HG03139 (cell line): ENCODE results near the gene MCAT.
"Not testable (repeated sequence)": the region's sequence is repeated elsewhere in the genome, so short reads cannot be mapped to it uniquely, and the experiment has no call there.

ENCODE experiments used
- ATAC-seq: cut with Tn5 transposase; IDR thresholded peaks from one replicate; pipeline ENCODE4 v1.9.1; 2021; ENCODE audit not compliant: unreplicated experiment

MCAT gene

DNA sequence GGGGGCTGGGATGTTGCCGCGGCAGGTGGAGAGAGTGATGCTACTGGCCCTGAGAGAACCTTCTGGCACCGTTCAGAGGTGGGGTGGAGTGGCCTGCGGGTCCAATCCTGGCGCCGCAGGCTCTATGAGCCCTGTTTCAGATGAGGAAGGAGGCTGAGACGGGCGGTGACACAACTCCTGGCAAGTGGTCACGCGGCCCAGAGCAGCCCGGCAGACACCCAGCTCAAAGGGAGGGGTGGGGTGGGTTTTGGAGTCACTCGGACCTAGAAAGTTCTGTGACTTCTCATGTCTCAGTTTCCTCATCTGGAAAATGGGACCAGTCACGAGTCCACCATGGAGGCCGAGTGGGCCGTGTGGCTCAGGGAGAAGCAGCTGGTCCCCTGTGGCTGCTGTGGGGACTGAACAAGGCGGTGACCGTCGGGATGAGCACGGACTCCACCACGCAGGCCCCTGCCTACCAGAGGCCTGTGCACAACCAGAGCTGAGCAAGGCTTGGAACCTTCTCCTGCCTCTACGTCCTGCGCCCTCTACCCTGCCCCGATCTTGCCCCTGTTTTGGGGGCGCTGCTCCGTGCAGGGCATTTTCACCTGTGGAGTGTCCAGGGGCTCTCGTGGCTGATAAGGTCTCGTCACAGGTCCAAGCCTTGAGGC lies 11.8 kb upstream of the MCAT start:
- ATAC-seq: no peak

DNA sequence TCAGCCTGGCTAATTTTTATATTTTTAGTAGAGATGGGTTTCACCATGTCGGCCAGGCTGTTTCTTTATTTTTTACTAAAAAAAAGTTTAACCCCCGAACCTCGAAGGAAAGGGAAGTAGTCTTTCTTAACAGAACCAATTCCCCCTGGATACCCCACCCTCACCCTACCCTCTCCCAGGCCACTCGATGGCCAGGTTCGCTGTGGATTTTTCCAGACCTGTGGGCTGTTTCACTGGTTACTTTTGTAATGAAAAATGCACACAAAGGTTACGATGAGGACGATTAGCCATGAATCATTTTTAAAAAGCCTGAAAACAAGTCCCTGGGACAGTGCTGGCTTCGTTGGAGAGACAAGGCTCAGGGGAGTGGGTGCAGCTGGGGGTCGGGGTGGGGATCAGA lies 10.7 kb upstream of the MCAT start:
- ATAC-seq: no peak

DNA sequence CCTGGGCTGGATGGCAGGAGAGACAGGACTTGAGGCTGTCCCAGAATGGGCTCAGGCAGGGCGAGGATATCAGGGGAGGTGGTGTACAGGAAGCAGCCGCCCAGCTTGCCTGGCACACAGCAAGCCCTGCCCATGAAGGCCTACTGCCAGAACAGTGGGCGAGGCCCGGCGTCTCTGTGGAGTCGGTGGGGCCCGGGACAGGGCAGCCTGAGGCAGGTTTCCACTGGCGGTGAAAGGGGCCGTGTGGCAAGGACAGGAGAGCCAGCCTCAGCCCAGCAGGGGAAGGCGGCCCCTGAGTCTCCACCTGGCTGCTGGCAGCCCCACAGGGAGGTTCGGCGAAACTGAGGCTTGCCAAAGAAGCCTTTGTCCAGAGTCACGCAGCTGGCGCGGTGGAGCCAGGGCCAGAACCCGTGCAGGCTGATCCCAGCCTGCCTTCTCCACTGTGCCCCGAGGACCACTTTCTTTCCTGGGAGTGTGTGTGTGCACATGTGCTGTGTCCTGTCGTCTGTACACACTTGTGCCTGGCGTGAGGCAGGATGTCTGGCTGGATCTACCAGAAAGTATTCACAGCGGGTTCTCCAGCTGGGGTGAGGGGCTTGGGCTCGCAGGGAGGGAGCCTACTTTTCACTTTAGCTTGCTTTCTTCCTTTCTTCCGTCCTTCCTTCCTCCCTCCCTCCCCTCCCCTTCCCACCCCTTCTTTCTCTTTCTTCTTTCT lies 9.3 kb upstream of the MCAT start:
- no peak for ATAC-seq

- ATAC-seq: no peak
Measured at GRCh38 chr22:43152003-43152356, 8.8 kb upstream of the MCAT start.

GRCh38 chr22:43151251-43152002 lies 8.2 kb upstream of the MCAT start, which contains the start of gene TSPO:
Gene TSPO, plus strand, starts transcription at chr22:43151559. Its CDS starts 7,680 bp downstream, at chr22:43159239.
- no peak for ATAC-seq

DNA sequence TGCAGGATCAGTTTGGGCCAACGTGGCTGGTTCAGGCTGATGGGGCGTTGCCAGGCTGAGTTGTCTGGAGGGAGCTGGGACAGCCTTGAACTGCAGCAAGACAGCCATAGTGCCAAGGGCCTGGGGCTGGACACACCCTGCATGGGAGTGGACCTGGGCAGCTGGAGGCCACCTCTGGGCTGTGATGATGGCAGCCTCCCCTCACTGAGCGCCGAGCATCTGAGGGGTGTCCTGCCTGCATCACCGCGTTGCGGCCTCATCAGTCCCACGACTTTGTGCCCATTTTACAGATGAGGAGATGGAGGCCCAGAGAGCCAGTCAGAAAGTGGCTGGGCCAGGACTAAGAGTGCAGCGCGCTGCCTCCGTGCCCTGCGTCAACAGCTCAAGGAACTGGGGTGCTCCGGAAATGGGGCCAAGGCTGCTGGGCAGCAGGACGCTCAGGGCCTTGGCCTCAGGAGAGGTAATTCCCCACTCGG lies 7.6 kb upstream of the MCAT start:
- no peak for ATAC-seq

DNA sequence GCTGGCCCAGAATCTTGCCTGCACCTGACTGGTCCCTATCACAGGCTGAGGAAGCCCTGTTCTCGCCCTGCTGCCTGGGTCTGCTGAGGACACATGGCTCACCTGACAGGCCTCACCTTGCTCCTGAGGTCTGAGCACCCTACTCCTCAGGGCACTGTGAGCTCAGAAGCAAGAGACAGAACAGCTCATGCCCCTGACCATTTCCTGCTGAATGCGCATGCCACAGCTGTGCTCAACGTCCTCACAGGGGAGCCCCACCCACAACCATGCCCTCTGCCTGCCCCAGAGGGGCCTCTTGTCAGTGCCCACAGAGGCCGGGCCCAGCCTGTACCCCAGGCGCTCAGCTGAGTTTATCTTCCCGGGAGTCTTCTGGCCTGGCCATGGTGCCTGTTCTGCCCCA lies 5.4 kb upstream of the MCAT start:
- ATAC-seq: no peak

GRCh38 chr22:43147821-43148220 lies 4.6 kb upstream of the MCAT start:
- ATAC-seq: no peak

DNA sequence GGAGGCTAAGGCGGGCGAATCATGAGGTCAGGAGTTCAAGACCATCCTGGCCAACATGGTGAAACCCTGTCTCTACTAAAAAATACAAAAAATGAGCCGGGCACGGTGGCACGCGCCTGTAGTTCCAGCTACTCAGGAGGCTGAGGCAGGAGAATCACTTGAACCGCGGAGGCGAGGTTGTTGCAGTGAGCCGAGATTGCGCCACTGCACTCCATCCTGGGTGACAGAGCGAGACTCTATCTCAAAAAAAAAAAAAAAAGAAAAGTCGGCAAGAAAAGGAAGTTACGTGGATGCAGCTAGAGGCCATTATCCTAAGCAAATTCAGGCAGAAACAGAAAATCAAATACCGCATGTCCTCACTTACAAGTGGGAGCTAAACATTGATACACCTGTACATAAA lies 3.1 kb upstream of the MCAT start:
- not testable (repeated sequence) for ATAC-seq

- ATAC-seq: not testable (repeated sequence)
Measured at GRCh38 chr22:43145371-43145770, 2.2 kb upstream of the MCAT start.

DNA sequence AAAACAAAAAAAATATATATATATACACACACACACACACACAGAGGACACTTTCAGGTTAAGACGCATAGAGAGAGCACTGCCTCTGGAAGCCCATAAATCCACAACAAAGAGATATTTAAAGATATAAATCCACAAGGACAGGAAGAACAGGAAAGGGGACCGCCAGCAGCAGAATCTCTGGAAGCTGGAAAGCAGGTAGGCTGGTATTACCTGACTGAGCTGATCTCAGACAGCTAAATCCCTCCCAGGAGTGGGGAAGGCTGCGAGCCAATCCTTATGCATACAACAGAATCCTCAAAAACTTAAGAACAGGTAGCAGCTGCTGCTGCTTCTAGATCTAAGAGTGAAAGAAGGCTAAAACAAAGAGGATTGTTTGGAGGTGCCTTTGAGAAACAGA lies 1.8 kb upstream of the MCAT start:
- no peak for ATAC-seq

- ATAC-seq: no peak
Measured at GRCh38 chr22:43136801-43137200, 6.4 kb downstream of the MCAT start.

- ATAC-seq: no peak
Measured at GRCh38 chr22:43136255-43136654, 6.9 kb downstream of the MCAT start.

DNA sequence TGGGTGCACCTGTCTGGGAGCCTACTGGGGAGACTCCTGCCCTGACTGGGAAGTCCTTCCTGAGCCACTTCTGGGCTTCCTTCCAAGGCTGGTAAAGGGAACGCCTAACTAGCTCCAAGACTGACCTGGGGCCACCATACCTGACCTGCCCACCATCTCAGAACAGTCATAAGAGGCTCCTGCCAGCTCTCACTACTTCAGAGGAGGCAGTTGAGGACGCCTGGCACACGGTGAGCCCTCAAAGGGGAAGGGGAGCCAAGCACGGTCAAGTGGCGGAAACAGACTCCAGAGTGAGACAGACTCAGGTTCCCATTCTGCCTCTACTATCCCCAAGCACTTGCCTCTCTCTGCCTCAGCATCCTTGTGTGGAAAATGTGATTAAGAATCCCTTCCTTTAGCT lies 7.6 kb downstream of the MCAT start:
- no peak for ATAC-seq

DNA sequence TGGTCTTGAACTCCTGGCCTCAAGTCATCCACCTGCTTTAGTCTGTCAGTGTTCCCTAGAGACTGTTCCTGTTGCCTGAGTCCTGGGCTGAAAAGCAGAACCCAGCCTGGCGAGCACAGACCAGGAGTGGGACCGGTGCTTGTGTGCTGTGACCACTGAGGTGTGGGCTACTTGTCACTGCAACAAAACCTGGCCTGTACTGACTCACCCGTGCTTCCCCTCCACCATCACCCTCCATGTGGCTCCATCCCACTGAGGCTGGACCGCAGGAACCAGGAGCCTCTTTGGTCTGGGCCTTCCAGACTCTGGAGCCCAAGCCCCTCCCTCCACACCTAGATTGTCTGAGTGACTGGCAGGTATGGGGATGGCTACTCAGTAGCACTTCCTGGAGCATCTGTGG lies 8.6 kb downstream of the MCAT start:
- ATAC-seq: no peak

GRCh38 chr22:43133401-43133800 lies 9.8 kb downstream of the MCAT start:
- ATAC-seq: no peak

DNA sequence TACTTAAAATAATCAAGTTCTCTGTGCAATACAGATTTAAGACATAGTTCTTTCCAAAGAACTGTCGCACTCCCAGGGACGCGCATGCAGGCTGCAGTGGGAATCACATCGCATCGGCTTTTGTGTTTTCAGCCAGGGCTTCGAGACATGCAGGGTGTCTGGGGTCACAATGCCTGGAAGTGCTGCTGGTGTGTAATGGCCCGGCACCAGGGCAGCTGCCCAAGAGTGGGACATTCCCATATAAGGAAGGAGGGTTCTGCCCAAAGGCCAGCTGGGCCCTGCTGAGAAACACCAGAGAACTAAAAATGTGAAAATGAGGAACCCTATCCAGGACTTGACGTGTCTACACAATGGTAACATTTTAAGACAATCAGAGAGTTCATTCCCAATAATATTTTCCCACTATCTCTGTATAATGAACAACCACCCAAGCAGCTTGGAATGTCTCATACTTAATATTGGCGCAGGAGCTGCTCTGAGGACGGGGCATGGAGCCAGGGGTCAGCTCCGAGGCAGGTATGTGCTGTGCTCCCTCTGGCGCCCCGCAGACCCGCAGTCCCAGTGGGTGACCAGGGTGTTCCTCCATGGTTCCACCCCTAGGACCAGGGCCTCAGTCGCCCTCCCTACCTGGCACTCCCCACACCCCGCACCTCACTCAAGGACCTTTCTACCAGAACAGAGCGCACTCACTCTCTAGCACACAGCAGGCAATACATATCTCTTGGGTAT lies 11.3 kb downstream of the MCAT start:
- ATAC-seq: no peak

DNA sequence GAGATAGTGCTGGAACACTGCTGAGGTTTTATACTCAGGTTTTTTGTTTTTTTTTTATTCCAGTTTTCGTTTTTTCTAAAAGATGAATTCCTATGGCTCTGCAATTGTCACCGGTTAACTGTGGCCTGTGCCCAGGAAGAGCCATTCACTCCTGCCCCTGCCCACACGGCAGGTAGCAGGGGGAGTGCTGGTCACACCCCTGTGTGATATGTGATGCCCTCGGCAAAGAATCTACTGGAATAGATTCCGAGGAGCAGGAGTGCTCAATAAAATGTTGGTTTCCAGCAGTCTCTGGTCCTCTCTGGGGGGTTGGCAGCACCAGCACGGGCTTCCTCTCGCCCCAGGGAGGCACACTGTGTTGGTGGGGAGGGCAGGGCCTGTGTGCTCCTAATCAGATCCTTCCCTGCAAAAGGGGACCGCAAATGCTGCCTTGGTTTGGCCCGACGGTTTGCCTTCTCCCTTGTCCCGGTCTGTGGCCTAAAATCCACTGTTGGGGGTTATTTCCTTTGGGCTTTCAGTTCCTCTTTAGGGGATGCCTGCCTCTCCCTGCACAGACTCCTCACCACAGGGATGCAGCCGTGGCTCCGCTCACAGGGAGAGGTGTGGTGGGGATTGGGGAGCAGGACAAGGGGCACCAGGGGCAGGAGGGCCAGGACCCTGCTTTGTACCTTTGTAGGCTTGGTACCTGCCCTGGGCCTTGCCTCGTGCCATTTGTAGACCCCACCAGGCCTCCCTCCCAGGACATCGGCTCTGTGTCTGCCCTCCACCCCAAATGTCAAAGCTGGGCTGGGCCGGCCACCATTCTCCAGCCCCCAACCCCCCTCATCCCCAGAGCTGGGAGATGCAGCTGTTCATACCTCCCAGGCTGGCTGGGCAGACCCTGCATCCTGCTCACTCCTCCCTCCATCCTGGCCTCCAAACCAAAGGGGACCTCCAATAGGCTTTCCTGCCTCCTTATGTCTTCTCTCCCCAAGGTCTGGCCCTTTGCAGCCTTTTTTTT lies 13.5 kb downstream of the MCAT start:
- no peak for ATAC-seq

DNA sequence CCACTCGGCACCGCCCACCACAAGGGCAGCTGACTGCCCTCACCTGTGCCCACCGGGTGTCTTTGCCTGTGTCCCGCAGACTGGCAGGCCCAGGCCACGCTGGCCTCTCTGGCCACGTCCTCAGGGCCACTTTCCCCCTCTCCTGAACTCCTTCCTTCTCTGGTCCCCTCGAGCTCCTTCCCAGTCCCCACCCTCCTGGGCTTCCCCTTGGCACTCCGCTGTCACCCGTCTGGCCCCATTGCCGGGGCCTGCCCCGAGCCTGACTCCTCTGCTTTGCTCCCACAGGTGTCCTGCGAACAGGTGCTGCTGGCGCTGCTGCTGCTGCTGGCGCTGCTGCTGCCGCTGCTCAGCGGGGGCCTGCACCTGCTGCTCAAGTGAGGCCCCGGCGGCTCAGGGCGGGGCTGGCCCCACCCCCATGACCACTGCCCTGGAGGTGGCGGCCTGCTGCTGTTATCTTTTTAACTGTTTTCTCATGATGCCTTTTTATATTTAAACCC lies 14.2 kb downstream of the MCAT start:
- ATAC-seq: no peak

GRCh38 chr22:43128116-43128515 lies 15.1 kb downstream of the MCAT start:
- no peak for ATAC-seq
